ENCODE data around the gene TPCN1. TPM values are rescaled to one million over a fixed set of nuclear protein-coding genes. Genes with fewer than 3 reads are reported as not detected.

TPCN1 gene
- total RNA-seq, 1 donor from 2014 or later: 43.1 TPM

DNA sequence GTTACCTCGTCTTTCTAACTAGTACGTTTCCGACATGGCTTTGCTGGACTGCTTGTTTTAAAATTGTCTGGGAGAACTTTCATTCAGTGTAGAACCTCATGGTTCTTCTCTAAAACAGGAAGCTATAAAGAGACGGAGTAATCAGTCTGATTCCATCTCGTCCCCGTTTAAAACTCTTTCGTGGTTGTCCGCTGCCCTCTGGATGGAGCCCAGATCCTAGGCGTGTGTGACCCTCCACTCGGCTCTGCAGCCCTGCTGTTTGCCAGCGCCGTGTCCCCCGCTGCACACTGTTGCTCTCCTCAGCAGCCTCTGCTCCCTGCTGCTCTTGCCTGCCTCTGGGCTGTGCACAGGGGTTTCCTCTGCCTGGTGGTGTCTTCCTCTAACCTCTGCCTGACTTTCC, 63.5 kb downstream of the TPCN1 start:
- no peak for DNase-seq (ENCODE audit: low read depth)

DNA sequence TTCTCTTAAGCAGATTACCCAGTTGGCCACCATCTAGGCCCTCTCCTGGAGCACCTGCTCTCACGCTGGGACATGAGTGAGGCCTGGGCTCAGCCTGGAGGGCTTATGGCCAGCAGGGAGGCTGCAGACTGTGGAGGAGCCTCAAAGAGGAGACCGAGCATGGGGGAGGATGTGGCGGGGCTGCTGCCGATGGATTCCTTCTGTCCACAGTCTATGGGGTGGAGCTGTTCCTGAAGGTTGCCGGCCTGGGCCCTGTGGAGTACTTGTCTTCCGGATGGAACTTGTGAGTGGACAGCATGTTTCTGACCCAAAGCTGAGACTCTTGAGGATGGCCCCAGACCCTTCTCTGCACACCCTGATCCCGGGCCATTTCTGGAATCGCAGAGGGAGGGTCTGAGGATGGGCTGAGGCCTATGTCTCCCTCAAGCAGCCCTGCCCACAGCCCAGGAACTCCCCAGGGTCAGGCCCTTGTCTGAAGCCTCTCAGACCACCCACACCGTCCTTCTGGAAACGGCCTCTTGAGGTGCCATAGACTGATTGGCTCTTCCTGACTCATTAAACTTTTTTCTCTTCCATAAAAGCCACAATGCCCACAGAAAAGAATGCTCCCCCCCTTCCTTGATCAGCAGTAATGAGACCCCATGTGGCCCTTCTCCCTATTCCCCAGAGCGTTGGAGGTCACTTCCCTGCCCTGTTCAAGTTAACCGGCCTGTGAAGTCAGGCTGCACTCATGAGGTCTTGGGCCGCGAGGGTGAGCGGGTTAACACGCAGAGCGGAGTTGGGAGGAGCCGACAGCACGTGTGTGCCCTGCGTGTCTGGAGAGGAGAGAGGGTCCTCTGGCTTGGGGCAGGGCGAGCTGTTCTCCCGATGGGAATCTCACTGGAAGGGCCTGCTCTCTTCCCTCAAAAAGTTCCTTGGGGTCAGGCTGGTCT, 64.7 kb downstream of the TPCN1 start:
- DNase-seq (ENCODE audit: low read depth): no peak

DNA sequence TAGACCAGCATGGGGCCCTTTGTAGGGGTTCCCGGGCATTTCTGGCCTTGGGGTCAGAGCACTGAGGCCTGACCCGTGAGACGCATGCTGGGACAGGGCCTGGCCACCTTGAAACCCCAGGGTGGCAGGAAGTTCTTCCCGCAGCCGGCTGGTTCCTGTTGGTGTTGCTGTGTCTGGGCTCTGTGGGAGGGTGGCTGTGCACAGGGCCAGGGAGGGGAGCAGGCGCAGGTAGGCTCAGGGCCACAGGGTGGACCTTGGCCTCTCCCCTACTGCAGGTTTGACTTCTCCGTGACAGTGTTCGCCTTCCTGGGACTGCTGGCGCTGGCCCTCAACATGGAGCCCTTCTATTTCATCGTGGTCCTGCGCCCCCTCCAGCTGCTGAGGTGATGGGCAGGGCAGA, 65.4 kb downstream of the TPCN1 start:
- DNase-seq (ENCODE audit: low read depth): no peak

DNA sequence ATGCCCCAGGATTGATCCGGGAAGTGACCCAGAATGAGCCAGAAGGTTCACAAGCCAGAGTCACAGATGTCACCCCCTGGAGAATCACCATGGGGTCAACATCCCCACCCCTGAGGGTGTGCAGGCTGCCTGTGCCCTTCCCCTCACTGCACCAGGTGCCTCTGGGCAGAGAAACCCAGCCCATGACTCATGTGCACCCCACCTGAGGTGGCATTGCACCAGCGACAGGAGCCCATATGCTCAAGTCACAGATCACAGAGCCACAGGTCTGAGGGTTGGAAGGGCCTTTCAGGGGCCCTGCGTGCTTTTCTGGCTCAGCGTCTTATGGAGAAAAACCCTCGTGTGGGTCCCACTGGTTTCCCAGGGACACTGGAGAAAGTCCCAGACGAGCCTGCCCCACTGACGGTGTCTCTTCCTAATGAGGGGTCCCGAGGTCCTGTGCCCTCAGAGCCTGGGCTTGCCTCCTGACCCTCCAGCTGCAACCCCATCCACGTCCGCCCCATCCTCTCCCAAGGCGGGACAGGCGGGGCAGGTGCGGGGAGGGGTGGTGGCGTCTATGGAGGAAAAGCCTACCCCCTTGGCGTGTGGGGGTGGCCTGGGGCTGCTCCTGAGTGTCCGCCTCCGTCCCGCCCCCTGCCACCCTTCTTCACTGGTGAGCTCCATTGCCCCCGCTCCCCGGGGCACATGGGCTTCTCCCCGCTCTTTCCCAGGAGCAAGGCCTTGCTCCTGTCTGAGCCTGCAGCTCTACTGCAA, 66.1 kb downstream of the TPCN1 start:
- no peak for DNase-seq (ENCODE audit: low read depth)

DNA sequence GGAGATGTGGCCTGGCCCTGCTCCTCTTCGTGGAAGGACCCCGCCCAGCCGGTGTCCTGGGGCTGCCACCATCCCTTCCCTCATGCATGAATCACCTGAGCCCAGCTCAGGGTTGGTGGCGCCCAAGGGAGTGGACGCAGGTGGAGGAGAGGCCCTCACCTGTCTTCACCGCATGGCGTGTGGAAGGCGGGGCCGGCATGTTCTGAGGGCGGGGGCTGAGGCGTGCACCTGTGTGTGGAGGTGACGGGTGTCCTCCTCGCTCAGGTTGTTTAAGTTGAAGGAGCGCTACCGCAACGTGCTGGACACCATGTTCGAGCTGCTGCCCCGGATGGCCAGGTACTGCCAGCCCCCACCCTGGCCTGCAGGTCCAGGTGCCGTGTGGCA, 66.6 kb downstream of the TPCN1 start:
- no peak for DNase-seq (ENCODE audit: low read depth)

DNA sequence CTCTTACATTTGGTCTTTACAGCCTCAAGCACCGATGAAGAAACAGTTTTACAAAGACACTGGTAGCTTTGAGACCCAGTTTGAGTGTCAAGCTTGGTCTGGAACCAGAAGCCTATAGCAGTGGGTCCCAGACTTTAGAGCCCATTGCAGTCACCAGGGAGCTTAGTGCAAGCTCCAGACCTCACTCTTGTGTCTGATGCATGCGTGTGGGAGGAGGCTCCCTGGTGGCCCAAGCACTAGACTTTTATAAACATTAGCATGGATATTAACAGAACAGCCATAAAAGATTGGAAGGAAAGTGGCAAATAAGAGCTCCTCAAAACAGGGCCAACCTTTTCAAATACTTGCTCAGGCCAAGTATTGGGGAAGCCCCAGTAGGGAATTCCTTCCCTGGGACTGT, 68.1 kb downstream of the TPCN1 start:
- DNase-seq (ENCODE audit: low read depth): no peak

DNA sequence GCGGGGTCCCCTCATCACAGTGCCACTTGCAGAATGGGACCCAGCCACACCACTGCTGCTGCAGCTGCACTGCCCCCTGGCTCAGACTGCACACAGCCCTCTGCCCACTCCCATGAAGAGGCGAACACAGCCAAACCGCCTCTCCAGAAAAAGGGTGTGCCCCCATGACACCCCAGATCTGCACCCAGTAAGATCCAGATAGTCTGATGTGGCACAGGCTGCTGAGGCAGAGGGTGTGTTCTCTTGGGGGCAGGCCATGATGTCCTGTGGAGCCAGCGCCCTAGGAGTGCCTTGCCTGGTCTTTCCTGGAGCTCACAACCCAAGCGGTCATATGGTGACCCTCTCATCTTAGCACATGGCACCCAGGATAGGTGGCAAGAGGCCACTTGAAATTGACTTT, 69.2 kb downstream of the TPCN1 start:
- no peak for DNase-seq (ENCODE audit: low read depth)

DNA sequence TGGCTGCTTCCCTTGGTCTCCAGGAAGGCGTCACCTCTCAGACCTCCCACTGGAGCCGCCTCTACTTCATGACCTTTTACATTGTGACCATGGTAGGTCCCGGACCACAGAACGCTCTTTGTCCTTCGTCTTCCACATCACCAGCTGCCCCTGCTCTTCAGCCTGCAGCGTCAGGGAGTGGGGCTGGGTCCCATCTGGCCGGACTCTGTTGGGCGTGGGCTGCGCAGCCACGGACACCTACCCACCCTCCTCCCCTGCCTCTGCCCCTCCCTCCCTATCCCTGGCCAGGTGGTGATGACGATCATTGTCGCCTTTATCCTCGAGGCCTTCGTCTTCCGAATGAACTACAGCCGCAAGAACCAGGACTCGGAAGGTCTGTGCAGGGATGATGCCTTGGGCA, 70.3 kb downstream of the TPCN1 start:
- DNase-seq (ENCODE audit: low read depth): no peak

DNA sequence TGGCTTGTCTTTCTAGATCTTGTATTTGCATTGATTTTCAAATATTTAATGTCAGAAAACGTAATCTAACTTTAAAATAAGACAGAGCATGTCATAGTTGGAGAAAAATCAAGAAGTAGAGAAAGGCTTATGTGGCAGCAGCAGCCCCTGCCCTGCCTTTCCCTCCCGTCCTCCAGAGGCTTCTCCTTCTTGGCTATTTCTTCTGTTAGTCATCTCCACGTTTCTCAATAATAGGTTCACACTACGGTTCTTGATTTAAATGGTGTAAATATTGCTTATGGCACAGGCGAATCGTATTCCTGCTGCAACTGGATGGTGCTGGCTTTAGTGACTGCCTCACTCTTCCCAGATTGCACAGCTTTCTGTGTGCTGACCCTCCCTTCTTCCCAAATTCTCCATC, 70.8 kb downstream of the TPCN1 start:
- no peak for DNase-seq (ENCODE audit: low read depth)

DNA sequence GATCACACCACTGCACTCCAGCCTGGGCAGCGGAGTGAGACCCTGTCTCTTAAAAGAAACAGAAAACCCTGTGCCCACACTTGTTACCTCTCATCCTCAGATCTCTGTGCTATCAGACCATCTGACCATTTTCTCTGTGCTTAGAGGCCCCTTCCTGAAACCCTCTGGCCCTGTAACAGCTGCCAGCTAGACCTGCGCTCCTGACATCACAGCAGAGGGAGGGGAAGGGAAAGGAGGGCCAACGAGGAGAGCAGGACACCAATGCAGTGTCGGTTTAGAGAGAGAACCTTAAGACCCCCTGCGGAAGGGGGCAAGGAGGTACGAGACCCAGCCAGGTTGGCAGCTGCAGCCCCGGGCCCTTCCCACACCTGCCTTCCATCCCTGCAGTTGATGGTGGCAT, 71.3 kb downstream of the TPCN1 start:
- DNase-seq (ENCODE audit: low read depth): no peak

DNA sequence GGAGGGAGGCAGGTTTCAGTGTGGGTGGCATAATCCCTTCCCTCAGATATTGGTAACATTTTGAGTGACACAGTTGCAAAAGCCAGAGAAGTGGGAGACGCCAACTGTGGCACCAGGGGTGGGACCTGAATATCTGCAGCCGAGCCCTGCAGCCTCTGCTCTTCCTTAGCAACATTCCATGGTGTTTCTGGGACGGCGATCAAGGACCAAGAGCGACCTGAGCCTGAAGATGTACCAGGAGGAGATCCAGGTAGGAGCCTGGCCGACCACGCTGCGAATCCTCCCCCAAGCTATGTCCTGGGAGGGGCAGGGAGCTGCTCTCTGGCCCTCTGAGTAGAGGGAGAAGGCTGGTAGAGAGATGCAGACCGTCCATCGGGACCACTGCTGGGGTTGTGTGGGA, 71.8 kb downstream of the TPCN1 start:
- DNase-seq (ENCODE audit: low read depth): no peak

DNA sequence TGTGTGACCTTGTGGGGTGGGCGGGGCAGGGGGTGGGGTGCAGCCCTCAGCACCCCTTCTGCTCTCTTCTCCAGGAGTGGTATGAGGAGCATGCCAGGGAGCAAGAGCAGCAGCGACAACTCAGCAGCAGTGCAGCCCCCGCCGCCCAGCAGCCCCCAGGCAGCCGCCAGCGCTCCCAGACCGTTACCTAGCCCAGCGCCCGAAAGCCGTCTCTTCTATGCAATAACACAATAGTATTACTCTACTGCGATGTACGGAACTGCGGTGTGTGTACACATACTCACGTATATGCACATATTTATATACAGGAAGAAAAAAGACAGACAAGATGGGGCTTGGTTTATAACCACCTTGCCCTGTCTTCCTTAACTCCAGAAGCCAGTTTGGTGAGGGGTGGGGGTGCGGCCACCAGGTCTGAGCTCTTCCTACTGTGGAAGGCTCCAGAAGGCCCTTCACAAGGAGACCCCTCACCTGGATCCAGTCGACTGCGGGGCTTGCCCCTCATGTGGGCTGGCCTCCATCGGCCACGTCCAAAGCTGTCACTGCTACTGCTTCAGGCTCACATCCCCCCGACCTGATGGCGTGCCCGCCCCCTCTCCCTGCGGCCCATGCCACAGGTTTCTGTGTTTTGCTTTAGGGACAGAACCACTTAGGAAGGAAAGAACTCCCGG, 74.8 kb downstream of the TPCN1 start:
- DNase-seq (ENCODE audit: low read depth): no peak

DNA sequence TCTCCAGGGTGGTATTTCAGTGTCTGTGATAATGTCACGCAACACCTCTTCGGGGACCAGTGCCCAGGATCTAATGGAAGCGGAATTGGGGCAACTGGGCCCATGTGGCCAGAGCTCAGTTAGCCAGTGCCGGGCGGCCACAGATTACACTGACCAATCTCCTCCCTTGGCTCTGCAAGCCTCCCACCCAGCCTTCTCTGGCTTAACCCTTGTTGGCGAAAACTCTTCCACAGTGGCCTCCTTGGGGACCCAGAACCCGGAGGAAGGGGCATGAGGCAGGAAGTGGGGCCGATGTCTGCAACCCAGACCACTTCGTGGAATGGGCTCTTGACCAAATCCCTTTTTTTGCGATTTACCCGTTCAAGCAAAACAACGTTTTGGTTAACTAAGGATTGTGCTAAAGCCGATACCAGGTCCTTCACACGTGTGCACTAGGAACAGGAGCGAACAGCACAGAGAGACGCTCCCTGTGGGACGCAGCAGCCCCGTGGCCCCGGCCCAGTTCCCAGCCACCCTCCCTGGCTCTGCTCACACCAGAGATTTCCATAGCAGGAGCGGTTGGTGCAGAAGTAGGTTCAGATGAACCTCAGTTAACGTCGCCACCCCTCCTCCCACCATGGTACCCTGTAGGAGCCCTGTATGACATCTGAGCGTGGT, 75.4 kb downstream of the TPCN1 start:
- no peak for DNase-seq (ENCODE audit: low read depth)

DNA sequence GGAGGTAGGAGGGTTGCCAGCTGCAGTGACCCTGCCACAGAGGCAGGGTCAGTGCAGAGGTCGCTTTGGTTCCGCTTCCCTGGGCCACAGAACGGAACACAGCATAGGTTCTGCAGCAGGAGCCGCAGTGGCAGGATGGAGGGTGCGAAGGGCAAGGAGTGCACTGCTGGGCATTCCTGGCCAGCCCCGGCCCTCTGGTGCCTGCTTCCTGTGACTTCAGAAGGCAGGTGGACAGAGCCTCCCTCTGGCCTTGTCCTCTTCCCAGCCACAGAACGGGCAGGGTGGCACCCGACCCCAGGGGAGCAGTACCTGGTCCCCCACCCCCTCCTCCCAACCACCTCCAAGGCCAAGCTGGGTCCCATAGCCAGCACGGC, 75.9 kb downstream of the TPCN1 start:
- no peak for DNase-seq (ENCODE audit: low read depth)

DNA sequence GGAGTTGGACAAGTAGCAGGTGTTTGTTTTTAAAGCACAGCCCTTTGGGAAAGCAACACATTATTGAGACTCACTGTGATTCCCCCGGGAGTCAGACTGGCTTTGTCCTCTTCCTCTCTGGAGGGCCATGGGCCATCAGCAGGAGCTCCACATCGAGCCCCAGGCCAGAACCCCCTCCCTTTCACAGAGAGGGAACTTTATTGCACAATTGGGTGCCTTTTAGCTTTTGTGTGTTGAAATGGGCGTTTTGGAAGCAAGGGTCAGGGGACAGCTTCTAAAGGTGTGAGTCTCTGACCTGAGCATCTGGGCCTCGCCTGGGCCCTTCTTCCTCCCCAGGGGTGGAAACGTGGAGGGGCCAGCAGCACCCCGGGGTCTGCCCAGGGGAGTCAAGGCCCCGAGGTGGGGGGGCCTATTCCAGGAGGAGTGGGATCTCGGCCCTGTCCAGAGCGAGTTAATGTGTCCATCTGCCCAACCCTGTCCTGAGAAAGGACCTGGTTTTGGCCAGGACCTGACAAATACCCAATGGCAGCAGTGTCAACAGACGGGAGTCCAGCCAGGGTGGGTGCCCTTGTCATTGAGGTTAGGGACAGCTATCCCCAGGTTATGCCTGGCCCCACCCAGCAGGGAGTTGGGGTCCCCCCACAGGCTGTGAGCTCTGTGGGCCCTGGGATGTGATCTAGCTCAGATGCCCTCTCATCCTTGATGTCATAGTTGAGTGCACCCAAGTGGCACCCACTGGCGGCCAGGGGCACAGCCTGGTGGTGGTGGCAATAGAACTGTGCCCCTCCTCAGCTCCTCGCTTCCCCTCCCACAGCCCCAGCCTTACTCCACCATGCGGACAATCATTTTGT, 76.6 kb downstream of the TPCN1 start:
- DNase-seq (ENCODE audit: low read depth): no peak

DNA sequence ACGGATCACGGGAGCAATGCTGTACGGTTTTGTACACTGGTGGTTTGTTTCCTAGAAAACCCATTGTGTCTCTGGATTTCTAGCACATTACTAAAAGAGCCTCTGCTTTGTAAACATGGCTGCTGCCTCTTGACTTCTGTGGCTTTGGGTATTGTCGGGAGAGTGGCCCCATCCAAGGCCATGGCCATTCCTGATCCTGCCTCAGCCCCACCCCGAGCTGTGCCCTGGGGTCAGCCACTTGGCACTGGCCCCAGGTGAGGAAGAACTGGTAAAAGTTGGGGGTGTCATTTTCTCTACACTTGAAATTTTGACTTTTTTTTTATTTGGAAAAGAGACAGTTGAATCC, 77.2 kb downstream of the TPCN1 start:
- no peak for DNase-seq (ENCODE audit: low read depth)

DNA sequence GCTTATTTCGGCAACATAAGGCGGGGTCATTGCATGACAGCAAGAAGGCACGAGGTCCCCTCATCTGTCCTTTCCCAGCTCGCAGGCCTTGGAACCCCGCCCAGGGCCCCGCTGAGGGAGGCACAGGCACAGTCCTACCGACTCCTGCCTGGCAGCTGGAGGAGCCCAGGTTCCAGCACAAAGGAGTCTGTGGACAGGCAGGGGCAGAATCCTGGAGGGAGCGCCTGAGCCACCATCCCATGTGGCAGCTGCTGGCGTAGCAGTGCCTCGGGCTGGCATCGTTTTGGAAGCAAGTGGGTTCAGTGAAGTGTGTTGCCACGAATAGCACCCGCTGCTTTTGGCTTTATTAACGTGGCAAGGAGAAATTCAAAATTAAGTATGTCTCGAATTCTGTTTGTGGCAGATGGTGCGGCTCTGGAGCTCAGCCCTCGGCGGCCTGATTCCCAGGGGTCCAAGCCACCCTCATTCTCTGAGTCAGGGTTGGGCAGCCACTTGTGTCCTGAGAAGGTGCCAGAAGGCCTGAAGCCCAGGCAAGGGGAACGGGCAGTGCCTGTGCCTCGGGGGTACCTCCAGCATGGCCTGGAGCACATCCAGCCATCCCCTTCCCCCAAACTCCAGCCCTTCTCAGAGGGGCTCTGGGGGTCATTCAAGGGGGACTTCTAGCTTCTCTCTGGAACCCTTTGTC, 77.7 kb downstream of the TPCN1 start:
- DNase-seq (ENCODE audit: low read depth): peak; percentile 87

DNA sequence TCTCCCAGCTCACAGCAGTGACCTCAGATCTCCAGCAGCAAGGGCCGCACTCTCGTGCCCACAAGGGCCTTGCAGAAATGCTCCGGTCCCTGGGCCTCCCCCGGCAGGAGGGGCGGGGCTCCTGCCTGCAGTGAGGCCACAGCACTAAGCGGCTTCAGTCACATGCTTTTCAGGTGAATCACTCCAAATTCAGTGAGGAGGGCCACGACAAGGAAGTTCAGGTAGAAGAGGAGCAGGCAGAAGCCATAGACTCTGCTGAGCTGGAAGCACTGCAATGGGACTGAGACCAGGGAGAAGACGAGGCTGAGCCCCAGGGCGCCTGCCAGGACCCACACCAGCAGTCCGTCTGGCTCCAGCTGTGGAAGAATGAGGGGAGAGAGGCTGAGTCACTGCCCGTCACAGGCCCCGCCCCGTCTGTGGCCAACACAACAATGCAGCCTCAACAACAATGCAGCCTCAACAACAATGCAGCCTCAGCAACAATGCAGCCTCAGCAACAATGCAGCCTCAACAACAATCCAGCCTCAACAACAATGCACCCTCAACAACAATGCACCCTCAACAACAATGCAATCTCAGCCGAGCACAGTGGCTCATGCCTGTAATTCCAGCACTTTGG, 78.5 kb downstream of the TPCN1 start:
- DNase-seq (ENCODE audit: low read depth): peak; percentile 86

DNA sequence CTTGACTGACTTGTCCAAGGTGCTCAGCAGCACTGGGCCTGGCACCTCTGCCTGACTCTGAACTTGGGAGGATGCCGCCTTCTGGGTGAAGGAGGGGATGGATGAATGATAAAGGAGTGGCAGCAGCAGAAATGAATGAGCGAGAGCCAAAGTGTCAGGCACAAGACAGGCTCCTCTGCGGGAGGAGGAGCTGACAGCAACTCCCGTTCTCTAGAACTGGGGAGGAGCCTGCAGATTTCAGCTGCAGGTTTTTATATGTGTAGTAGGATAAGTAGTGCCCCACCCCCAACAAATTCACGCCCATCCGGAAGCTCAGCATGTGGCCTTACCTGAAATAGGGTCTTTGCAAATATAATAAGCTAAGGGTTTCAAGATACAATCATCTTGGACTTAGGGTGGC, 80.5 kb downstream of the TPCN1 start:
- no peak for DNase-seq (ENCODE audit: low read depth)

DNA sequence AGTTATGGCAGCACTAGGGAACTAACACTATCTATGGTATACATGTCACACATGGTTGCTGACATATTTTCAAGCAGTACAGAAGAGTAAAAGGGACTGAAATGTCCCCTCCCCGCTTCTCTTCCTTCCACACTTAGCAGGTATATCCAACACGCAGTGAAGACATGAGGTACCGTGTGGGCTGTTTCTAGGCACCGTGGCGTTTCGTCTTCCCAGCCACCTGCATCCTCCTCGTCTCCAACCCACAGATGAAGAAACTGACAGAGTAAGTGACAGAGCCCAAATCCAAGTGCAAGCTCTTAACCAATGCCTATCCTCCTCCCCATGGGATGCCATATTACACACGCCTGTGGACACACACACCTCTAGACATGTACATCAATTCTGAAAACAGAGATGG, 81.2 kb downstream of the TPCN1 start:
- DNase-seq (ENCODE audit: low read depth): no peak

Measured in myocyte (in vitro differentiated cells).